HepG2 (cell line): ENCODE results near the gene TALDO1. TPM values are rescaled to one million over a fixed set of nuclear protein-coding genes. Genes with fewer than 3 reads are reported as not detected.
A peak's percentile ranks its signal among the peaks of the same experiment; 100 is the strongest.

Source experiments
- AGO2 ChIP-seq: fragments of 200-400 bp; formaldehyde crosslinking; optimal IDR thresholded peaks from 2 replicates; pipeline ENCODE3; 2017; ENCODE audit warnings: mild to moderate bottlenecking, low read depth, low read length, moderate library complexity
- JARID2 ChIP-seq: sonication (generic); formaldehyde crosslinking; IDR thresholded peaks from 2 replicates; pipeline ENCODE4 v1.8.1; 2023; ENCODE audit warnings: missing genetic modification reagents, inconsistent platforms; ENCODE audit not compliant: insufficient replicate concordance
- KDM5B ChIP-seq: sonication (generic); formaldehyde crosslinking; IDR thresholded peaks from 2 replicates; pipeline ENCODE4 v1.4.0; 2020; ENCODE audit warnings: missing genetic modification reagents, mild to moderate bottlenecking, borderline replicate concordance
- MED13 ChIP-seq: sonication (generic); formaldehyde crosslinking; IDR thresholded peaks from 2 replicates; pipeline ENCODE4 v1.5.0; 2020; ENCODE audit warnings: missing genetic modification reagents
- MYC ChIP-seq: sonication (generic); formaldehyde crosslinking; IDR thresholded peaks from 2 replicates; pipeline ENCODE4 v1.9.0; 2021; ENCODE audit warnings: missing genetic modification reagents, borderline replicate concordance
- PRMT3 ChIP-seq: sonication (generic); formaldehyde crosslinking; IDR thresholded peaks from 2 replicates; pipeline ENCODE4 v1.8.1; 2022; ENCODE audit warnings: low read depth, mild to moderate bottlenecking, moderate library complexity, missing genetic modification reagents, borderline replicate concordance
- SALL1 ChIP-seq: sonication (generic); formaldehyde crosslinking; IDR thresholded peaks from 2 replicates; pipeline ENCODE4 v1.8.0; 2022; ENCODE audit warnings: mild to moderate bottlenecking, missing genetic modification reagents
- SNAI1 ChIP-seq: sonication (generic); formaldehyde crosslinking; IDR thresholded peaks from 2 replicates; pipeline ENCODE4 v1.5.0; 2020; ENCODE audit warnings: mild to moderate bottlenecking, missing genetic modification reagents, borderline replicate concordance
- TEAD2 ChIP-seq: sonication (generic); formaldehyde crosslinking; IDR thresholded peaks from 2 replicates; pipeline ENCODE4 v1.9.0; 2021; ENCODE audit warnings: missing genetic modification reagents
- ZNF160 ChIP-seq: sonication (generic); formaldehyde crosslinking; IDR thresholded peaks from 2 replicates; pipeline ENCODE4 v1.8.0; 2022; ENCODE audit warnings: mild to moderate bottlenecking, inconsistent platforms, missing genetic modification reagents
- ZNF230 ChIP-seq: sonication (generic); formaldehyde crosslinking; IDR thresholded peaks from 2 replicates; pipeline ENCODE4 v1.4.0; 2020; ENCODE audit warnings: mild to moderate bottlenecking, missing genetic modification reagents
- ZNF263 ChIP-seq: sonication (generic); formaldehyde crosslinking; IDR thresholded peaks from 2 replicates; pipeline ENCODE4 v1.4.0; 2020; ENCODE audit warnings: missing genetic modification reagents
- ZNF333 ChIP-seq: sonication (generic); formaldehyde crosslinking; IDR thresholded peaks from 2 replicates; pipeline ENCODE4 v1.4.0; 2020; ENCODE audit warnings: mild to moderate bottlenecking, missing genetic modification reagents, borderline replicate concordance
- ZNF335 ChIP-seq: sonication (generic); formaldehyde crosslinking; IDR thresholded peaks from 2 replicates; pipeline ENCODE4 v1.4.0; 2020; ENCODE audit warnings: missing genetic modification reagents
- ZNF383 ChIP-seq: sonication (generic); formaldehyde crosslinking; IDR thresholded peaks from 2 replicates; pipeline ENCODE4 v1.4.0; 2020; ENCODE audit warnings: missing genetic modification reagents, mild to moderate bottlenecking, borderline replicate concordance
- ZNF788 ChIP-seq: sonication (generic); formaldehyde crosslinking; IDR thresholded peaks from 2 replicates; pipeline ENCODE4 v1.5.0; 2020; ENCODE audit warnings: mild to moderate bottlenecking, missing genetic modification reagents, borderline replicate concordance
- ZNF883 ChIP-seq: sonication (generic); formaldehyde crosslinking; IDR thresholded peaks from 2 replicates; pipeline ENCODE4 v1.5.1; 2020; ENCODE audit warnings: mild to moderate bottlenecking, missing genetic modification reagents; ENCODE audit errors: not compliant biosample characterization
- polyA plus RNA-seq, 8 experiments: library from polyadenylated mRNA; depleted of rRNA in 3 of 8; stranded (reverse) in 7 of 8; unstranded in 1 of 8; fragments of >200 nt; fragmentation: Illumina TruSeq in 4 of 8; extraction: Trizol in 4 of 8; gene quantifications; 2 replicates each; pipeline versions ENCODE4 v1.2.1 to v1.2.3, GENCODE V29; 2011 to 2016; ENCODE audit warnings: low read depth in 4 of 8, missing spikeins in 1 of 8, mixed read lengths in 1 of 8; ENCODE audit not compliant: insufficient read depth in 1 of 8
- total RNA-seq, 5 experiments: library from RNA; depleted of rRNA; stranded (reverse); fragments of >200 nt; fragmentation: Illumina TruSeq; extraction: Trizol; gene quantifications; 2 replicates each; pipeline ENCODE4 v1.2.3, GENCODE V29; 2016; ENCODE audit warnings: low read depth in 1 of 5
- TF ChIP-seq, protein P1 (sequence below): sonication (generic); formaldehyde crosslinking; conservative IDR thresholded peaks from 2 replicates; pipeline ENCODE4 v1.4.0; 2020; ENCODE audit warnings: missing genetic modification reagents
- TF ChIP-seq, protein P2 (sequence below): sonication (generic); formaldehyde crosslinking; IDR thresholded peaks from 2 replicates; pipeline ENCODE4 v1.4.0; 2020; ENCODE audit warnings: mild to moderate bottlenecking, missing genetic modification reagents
- TF ChIP-seq, protein P3 (sequence below): sonication (generic); formaldehyde crosslinking; IDR thresholded peaks from 2 replicates; pipeline ENCODE4 v1.5.0; 2020; ENCODE audit warnings: mild to moderate bottlenecking, missing genetic modification reagents
- TF ChIP-seq, protein P4 (sequence below): sonication (generic); formaldehyde crosslinking; IDR thresholded peaks from 2 replicates; pipeline ENCODE4 v1.4.0; 2020; ENCODE audit warnings: missing genetic modification reagents, borderline replicate concordance

TALDO1 gene
- total and polyA plus RNA-seq, 2 of the 13 experiments (the other 11 are each of a cell fraction or from before 2014, with no cell fraction given) = 107 to 240 TPM

DNA sequence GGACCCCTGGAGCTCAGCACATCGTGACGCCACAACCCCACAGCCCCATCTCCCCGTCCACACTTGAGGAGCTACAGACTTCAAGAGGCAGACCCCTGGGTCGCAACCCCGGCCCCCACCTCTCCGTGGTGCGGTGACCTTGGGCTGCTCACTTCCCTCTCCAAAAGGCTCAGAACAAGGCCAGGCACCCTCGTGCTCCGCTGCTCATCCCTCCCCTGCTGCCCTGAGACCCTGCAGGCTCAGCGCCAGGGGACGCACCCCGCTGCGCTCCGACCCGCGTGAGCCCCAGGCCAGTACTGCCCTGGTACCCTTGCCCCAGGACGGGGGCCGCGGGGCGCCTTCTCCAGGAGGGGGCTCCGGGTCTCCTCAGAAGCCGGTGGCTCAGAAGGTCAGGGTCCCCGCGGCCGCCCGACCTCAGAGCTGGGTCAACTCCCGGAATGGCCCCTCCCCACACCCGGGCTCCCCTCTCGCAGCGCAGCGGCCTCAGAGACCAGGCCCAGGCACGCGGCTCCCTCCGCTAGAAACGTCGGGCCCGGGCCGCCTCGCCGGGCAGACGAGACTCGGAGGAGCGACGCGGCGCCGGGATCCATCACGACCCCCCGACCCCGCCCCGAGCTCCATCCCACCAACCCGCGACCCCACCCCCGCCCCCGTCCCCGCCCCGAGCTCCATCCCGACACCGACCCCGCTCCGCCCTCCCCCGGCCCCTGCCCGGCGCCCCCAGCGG, 29.5 kb downstream of the TALDO1 start (continued):
- TF ChIP-seq KDM5B (CRISPR knock-in tag) (peak; percentile 39; the same call in 1 of the 2 replicates), ZNF263 (CRISPR knock-in tag) (peak; percentile 29; the same call in 1 of the 2 replicates), MYC (CRISPR knock-in tag) (peak; percentile 58), PRMT3 (CRISPR knock-in tag) (no peak), ZNF230 (no peak), ZNF335 (no peak), ZNF333 (no peak), ZNF883 (peak; percentile 50), ZNF788 (CRISPR knock-in tag) (0 out of 2 replicates have a peak, but pooled peaks have one; percentile 7), AGO2 (peak; percentile 84), SNAI1 (CRISPR knock-in tag) (no peak), ZNF160 (CRISPR knock-in tag) (no peak), ZNF383 (CRISPR knock-in tag) (0 out of 2 replicates have a peak, but pooled peaks have one; percentile 8), JARID2 (CRISPR knock-in tag) (no peak), SALL1 (peak; percentile 20; the same call in 1 of the 2 replicates), TEAD2 (CRISPR knock-in tag) (no peak), MED13 (CRISPR knock-in tag) (0 out of 2 replicates have a peak, but pooled peaks have one; percentile 32)
- TF ChIP-seq, protein P1, sequence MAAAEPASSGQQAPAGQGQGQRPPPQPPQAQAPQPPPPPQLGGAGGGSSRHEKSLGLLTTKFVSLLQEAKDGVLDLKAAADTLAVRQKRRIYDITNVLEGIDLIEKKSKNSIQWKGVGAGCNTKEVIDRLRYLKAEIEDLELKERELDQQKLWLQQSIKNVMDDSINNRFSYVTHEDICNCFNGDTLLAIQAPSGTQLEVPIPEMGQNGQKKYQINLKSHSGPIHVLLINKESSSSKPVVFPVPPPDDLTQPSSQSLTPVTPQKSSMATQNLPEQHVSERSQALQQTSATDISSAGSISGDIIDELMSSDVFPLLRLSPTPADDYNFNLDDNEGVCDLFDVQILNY (CRISPR knock-in tag) = no peak
- TF ChIP-seq, protein P2, sequence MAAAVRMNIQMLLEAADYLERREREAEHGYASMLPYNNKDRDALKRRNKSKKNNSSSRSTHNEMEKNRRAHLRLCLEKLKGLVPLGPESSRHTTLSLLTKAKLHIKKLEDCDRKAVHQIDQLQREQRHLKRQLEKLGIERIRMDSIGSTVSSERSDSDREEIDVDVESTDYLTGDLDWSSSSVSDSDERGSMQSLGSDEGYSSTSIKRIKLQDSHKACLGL (CRISPR knock-in tag) = peak; percentile 3; the same call in 1 of the 2 replicates
- TF ChIP-seq, protein P3, sequence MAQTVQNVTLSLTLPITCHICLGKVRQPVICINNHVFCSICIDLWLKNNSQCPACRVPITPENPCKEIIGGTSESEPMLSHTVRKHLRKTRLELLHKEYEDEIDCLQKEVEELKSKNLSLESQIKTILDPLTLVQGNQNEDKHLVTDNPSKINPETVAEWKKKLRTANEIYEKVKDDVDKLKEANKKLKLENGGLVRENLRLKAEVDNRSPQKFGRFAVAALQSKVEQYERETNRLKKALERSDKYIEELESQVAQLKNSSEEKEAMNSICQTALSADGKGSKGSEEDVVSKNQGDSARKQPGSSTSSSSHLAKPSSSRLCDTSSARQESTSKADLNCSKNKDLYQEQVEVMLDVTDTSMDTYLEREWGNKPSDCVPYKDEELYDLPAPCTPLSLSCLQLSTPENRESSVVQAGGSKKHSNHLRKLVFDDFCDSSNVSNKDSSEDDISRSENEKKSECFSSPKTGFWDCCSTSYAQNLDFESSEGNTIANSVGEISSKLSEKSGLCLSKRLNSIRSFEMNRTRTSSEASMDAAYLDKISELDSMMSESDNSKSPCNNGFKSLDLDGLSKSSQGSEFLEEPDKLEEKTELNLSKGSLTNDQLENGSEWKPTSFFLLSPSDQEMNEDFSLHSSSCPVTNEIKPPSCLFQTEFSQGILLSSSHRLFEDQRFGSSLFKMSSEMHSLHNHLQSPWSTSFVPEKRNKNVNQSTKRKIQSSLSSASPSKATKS (CRISPR knock-in tag) = no peak
- TF ChIP-seq, protein P4, sequence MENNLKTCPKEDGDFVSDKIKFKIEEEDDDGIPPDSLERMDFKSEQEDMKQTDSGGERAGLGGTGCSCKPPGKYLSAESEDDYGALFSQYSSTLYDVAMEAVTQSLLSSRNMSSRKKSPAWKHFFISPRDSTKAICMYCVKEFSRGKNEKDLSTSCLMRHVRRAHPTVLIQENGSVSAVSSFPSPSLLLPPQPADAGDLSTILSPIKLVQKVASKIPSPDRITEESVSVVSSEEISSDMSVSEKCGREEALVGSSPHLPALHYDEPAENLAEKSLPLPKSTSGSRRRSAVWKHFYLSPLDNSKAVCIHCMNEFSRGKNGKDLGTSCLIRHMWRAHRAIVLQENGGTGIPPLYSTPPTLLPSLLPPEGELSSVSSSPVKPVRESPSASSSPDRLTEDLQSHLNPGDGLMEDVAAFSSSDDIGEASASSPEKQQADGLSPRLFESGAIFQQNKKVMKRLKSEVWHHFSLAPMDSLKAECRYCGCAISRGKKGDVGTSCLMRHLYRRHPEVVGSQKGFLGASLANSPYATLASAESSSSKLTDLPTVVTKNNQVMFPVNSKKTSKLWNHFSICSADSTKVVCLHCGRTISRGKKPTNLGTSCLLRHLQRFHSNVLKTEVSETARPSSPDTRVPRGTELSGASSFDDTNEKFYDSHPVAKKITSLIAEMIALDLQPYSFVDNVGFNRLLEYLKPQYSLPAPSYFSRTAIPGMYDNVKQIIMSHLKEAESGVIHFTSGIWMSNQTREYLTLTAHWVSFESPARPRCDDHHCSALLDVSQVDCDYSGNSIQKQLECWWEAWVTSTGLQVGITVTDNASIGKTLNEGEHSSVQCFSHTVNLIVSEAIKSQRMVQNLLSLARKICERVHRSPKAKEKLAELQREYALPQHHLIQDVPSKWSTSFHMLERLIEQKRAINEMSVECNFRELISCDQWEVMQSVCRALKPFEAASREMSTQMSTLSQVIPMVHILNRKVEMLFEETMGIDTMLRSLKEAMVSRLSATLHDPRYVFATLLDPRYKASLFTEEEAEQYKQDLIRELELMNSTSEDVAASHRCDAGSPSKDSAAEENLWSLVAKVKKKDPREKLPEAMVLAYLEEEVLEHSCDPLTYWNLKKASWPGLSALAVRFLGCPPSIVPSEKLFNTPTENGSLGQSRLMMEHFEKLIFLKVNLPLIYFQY (CRISPR knock-in tag) = no peak
